IMR-90 (cell line): ENCODE measurements around the gene ILF2. TPM values are rescaled to one million over a fixed set of nuclear protein-coding genes. Genes with fewer than 3 reads are reported as not detected.

Source experiments
- ATAC-seq: fragments of 200-7000 bp; cut with Tn5 transposase; 2 replicates; pipeline ENCODE4 v1.9.1; 2020; ENCODE audit warnings: low read depth, mild to moderate bottlenecking, moderate library complexity
- BruUV-seq: library from RNA; stranded (reverse); fragments of 400-500 nt; replicated peaks from 2 replicates; lab custom pipeline; 2021; lab: Mats Ljungman, UMichigan
- CTCF ChIA-PET: fragments of 300-600 bp; formaldehyde crosslinking; extraction: SDS; loops from one replicate; lab custom pipeline; 2021; ENCODE audit warnings: antibody characterized with exemption; lab: Yijun Ruan, JAX
- POLR2A ChIA-PET: fragments of 300-600 bp; sonication (Branson Sonifier 250); formaldehyde crosslinking; loops from one replicate; lab custom pipeline; 2022; ENCODE audit warnings: antibody characterized with exemption; ENCODE audit not compliant: unreplicated experiment; lab: Charles Lee
- DNase-seq: peaks from one replicate; pipeline ENCODE4 v3.0.0; 2013
- H2AFZ ChIP-seq: replicated peaks from 2 replicates; pipeline ENCODE3; 2013; ENCODE audit warnings: low read length, mild to moderate bottlenecking; ENCODE audit not compliant: poor library complexity
- H2AK5ac ChIP-seq: 2 replicates; pipeline ENCODE4 v1.6.1; 2013; ENCODE audit warnings: low read depth, low read length, inconsistent platforms
- H2AK9ac ChIP-seq: replicated peaks from 2 replicates; pipeline ENCODE3; 2013; ENCODE audit warnings: mild to moderate bottlenecking, low read depth, low read length, moderate library complexity; ENCODE audit not compliant: poor library complexity
- H2BK120ac ChIP-seq: 2 replicates; pipeline ENCODE4 v1.6.1; 2013; ENCODE audit warnings: low read depth, low read length, inconsistent platforms
- H2BK15ac ChIP-seq: 3 replicates; pipeline ENCODE4 v1.6.1; 2013; ENCODE audit warnings: low read depth, low read length, inconsistent platforms
- H2BK20ac ChIP-seq: 2 replicates; pipeline ENCODE4 v1.6.1; 2013; ENCODE audit warnings: low read depth, mild to moderate bottlenecking, inconsistent platforms, low read length, moderate library complexity
- H2BK5ac ChIP-seq: 2 replicates; pipeline ENCODE4 v1.6.1; 2013; ENCODE audit warnings: mild to moderate bottlenecking, low read depth, low read length, inconsistent platforms; ENCODE audit not compliant: poor library complexity, severe bottlenecking
- H3K14ac ChIP-seq: replicated peaks from 2 replicates; pipeline ENCODE4 v1.6.1; 2013; ENCODE audit warnings: low read depth, low read length, inconsistent platforms
- H3K18ac ChIP-seq: 2 replicates; pipeline ENCODE4 v1.6.1; 2013; ENCODE audit warnings: low read depth, low read length, control low read depth
- H3K23ac ChIP-seq: 2 replicates; pipeline ENCODE4 v1.6.1; 2013; ENCODE audit warnings: low read depth, low read length, inconsistent platforms
- H3K27ac ChIP-seq: 2 replicates; pipeline ENCODE4 v1.5.1; 2013; ENCODE audit warnings: mild to moderate bottlenecking, control low read depth, low read length; ENCODE audit not compliant: insufficient read depth
- H3K27me3 ChIP-seq: 2 replicates; pipeline ENCODE4 v1.6.1; 2013; ENCODE audit warnings: low read length; ENCODE audit not compliant: control insufficient read depth, insufficient read depth
- H3K36me3 ChIP-seq: 2 replicates; pipeline ENCODE4 v1.6.1; 2013; ENCODE audit warnings: low read length, mixed read lengths; ENCODE audit not compliant: control insufficient read depth, insufficient read depth
- H3K4ac ChIP-seq: 2 replicates; pipeline ENCODE4 v1.6.1; 2013; ENCODE audit warnings: low read depth, low read length, inconsistent platforms
- H3K4me1 ChIP-seq: 2 replicates; pipeline ENCODE4 v1.6.1; 2013; ENCODE audit warnings: low read length, mixed read lengths; ENCODE audit not compliant: control insufficient read depth, insufficient read depth
- H3K4me2 ChIP-seq: 2 replicates; pipeline ENCODE4 v1.6.1; 2013; ENCODE audit warnings: low read depth, mild to moderate bottlenecking, control low read depth, low read length, moderate library complexity
- H3K4me3 ChIP-seq: 2 replicates; pipeline ENCODE4 v1.5.1; 2013; ENCODE audit warnings: low read depth, mild to moderate bottlenecking, control low read depth, low read length, moderate library complexity; ENCODE audit not compliant: insufficient read depth
- H3K56ac ChIP-seq: 2 replicates; pipeline ENCODE4 v1.6.1; 2013; ENCODE audit warnings: low read length, inconsistent platforms; ENCODE audit not compliant: insufficient read depth; ENCODE audit errors: extremely low read depth
- H3K79me1 ChIP-seq, 2 experiments: 2 replicates each; pipeline ENCODE4 v1.6.1; 2013; ENCODE audit warnings: low read length in 2 of 2, inconsistent platforms in 1 of 2, low read depth in 1 of 2
- H3K9ac ChIP-seq: 2 replicates; pipeline ENCODE4 v1.6.1; 2013; ENCODE audit warnings: low read depth, low read length, control low read depth
- H3K9me1 ChIP-seq: 2 replicates; pipeline ENCODE4 v1.6.1; 2013; ENCODE audit warnings: low read length, inconsistent platforms; ENCODE audit not compliant: insufficient read depth
- H3K9me3 ChIP-seq: 2 replicates; pipeline ENCODE4 v1.6.1; 2013; ENCODE audit warnings: low read length; ENCODE audit not compliant: control insufficient read depth, insufficient read depth
- H4K20me1 ChIP-seq: 2 replicates; pipeline ENCODE4 v1.6.1; 2013; ENCODE audit warnings: low read length, inconsistent platforms; ENCODE audit not compliant: insufficient read depth
- H4K5ac ChIP-seq: 2 replicates; pipeline ENCODE4 v1.6.1; 2013; ENCODE audit warnings: mild to moderate bottlenecking, low read depth, low read length, control low read depth
- H4K8ac ChIP-seq, 2 experiments: 2 replicates each; pipeline ENCODE4 v1.6.1; 2013; ENCODE audit warnings: low read depth in 2 of 2, low read length in 2 of 2, control low read depth in 1 of 2, inconsistent platforms in 1 of 2
- H4K91ac ChIP-seq: 2 replicates; pipeline ENCODE4 v1.6.1; 2013; ENCODE audit warnings: low read depth, low read length, inconsistent platforms; ENCODE audit not compliant: insufficient read depth
- BHLHE40 ChIP-seq: fragments of 150-350 bp; IDR thresholded peaks from 2 replicates; pipeline ENCODE4 v1.6.1; 2016; ENCODE audit warnings: mild to moderate bottlenecking, low read depth, low read length
- CHD1 ChIP-seq: IDR thresholded peaks from 2 replicates; pipeline ENCODE4 v1.6.1; 2012; ENCODE audit warnings: low read depth, low read length, improper control_type of control experiment
- FOS ChIP-seq: fragments of 150-350 bp; IDR thresholded peaks from 2 replicates; pipeline ENCODE4 v1.6.1; 2016; ENCODE audit warnings: low read depth, low read length
- MXI1 ChIP-seq: IDR thresholded peaks from 2 replicates; pipeline ENCODE4 v1.6.1; 2012; ENCODE audit warnings: low read depth, mild to moderate bottlenecking, low read length, moderate library complexity, borderline replicate concordance
- NFE2L2 ChIP-seq: fragments of 150-350 bp; IDR thresholded peaks from 2 replicates; pipeline ENCODE4 v1.6.1; 2016; ENCODE audit warnings: low read depth, mild to moderate bottlenecking, low read length
- WGBS, 2 experiments: methylation state at CpG; one replicate each; pipeline versions ENCODE4 v1.1.5 to v1.1.7; 2013; ENCODE audit warnings: missing lambda C conversion rate in 2 of 2; ENCODE audit not compliant: insufficient read length in 1 of 2; ENCODE audit errors: extremely low coverage in 2 of 2; 5-methylcytosine and 5-hydroxymethylcytosine counted together
- dilution Hi-C: fragments of 300-500 bp; cut with HindIII; formaldehyde crosslinking; loops from one replicate; pipeline ENCODE4 v1.14.3; 2018; ENCODE audit warnings: low sequenced_read_pairs; ENCODE audit not compliant: unreplicated experiment
- in situ Hi-C: fragments of 300-500 bp; cut with MboI; formaldehyde crosslinking; loops from 3 replicates; pipeline ENCODE4 v1.14.3; 2019; ENCODE audit warnings: low sequenced_read_pairs, inconsistent platforms, mixed read lengths
- intact Hi-C: fragments of 100-400 bp; cut with micrococcal nuclease; formaldehyde crosslinking; loops from 2 replicates; pipeline ENCODE4 v1.10.0; 2022
- polyA plus RNA-seq, 3 experiments: library from polyadenylated mRNA; depleted of rRNA; stranded (reverse); fragments of >200 nt; gene quantifications; 2 replicates each; pipeline ENCODE4 v1.2.3, GENCODE V29; 2012; ENCODE audit warnings: low replicate concordance in 1 of 3
- total RNA-seq: library from RNA; depleted of rRNA; stranded (reverse); fragments of >200 nt; gene quantifications from 2 replicates; pipeline ENCODE4 v1.2.3, GENCODE V29; 2012

Gene ILF2
- total and polyA plus RNA-seq, 2 of the 4 experiments (the other 2 are of a cell fraction) = 273 to 504 TPM

GRCh38 chr1:153628638-153629342 lies 42.0 kb downstream of the ILF2 start:
- no peak overlapping the region for H3K14ac ChIP-seq
- H2BK20ac ChIP-seq = no peak overlapping the region
- no peak for DNase-seq
- no peak overlapping the region for H2BK5ac ChIP-seq
- H3K4ac ChIP-seq = no peak overlapping the region; the same call in 1 of the 2 replicates
- no peak overlapping the region for H3K18ac ChIP-seq
- H2AK9ac ChIP-seq = peak overlapping the region; percentile 71
- H2BK120ac ChIP-seq = 0 out of 2 replicates have a peak overlapping the region, but pooled peaks have one; percentile 24
- 100% methylated on average over 1 of the region's 6 CpGs; no CpG with 5 or more reads in 1 of the 2 experiments for WGBS, 2 experiments
- peak overlapping the region; percentile 43 for H2AK5ac ChIP-seq
- H3K79me1 ChIP-seq = peaks cover 25 to 36% of the 10 kb centered on the region in 2 experiments
- H3K56ac ChIP-seq = no peak overlapping the region
- peaks cover 7% of the 10 kb centered on the region; the same call in 1 of the 2 replicates for H3K36me3 ChIP-seq
- intact Hi-C loops (loop anchor here (5.0 kb wide), 1 partner anchor 96 kb away; no protein-coding TSS in a partner anchor), dilution Hi-C loops (no loop called here), in situ Hi-C loops (no loop called here)
- no peak overlapping the region for H4K5ac ChIP-seq
- peaks cover 16% of the 10 kb centered on the region for H3K4me1 ChIP-seq
- no peak overlapping the region for H3K4me2 ChIP-seq
- H3K9ac ChIP-seq = no peak overlapping the region
- H3K23ac ChIP-seq = no peak overlapping the region
- no peaks in the 10 kb centered on the region for H4K20me1 ChIP-seq
- H3K4me3 ChIP-seq = no peak overlapping the region
- TF ChIP-seq NFE2L2 (no peak), BHLHE40 (no peak), FOS (no peak), MXI1 (no peak), CHD1 (no peak)
- H4K8ac ChIP-seq = no peak overlapping the region; a peak in 1 of 4 replicates
- H3K27me3 ChIP-seq = no peaks in the 10 kb centered on the region
- no peak overlapping the region for H3K27ac ChIP-seq
- peaks cover 29% of the 10 kb centered on the region for H3K9me1 ChIP-seq
- peak overlapping the region; percentile 68 for H4K91ac ChIP-seq
- no TSS peak for BruUV-seq
- ChIA-PET CTCF (interaction anchor here (0.9 to 1.8 kb wide), 2 partner anchors 118 to 122 kb away, joined by 3 to 7 read pairs; no protein-coding TSS in a partner anchor), POLR2A (interaction anchor here (0.6 kb wide), 1 partner anchor 61 kb away, joined by 4 read pairs; no protein-coding TSS in a partner anchor)
- no peak overlapping the region for H2AFZ ChIP-seq
- H3K9me3 ChIP-seq = no peaks in the 10 kb centered on the region
- no peak for ATAC-seq
- H2BK15ac ChIP-seq = peak overlapping the region; percentile 22; the same call in 1 of the 3 replicates
